GM12872 (cell line): ENCODE data around the gene DMD.
A peak's percentile ranks its signal among the peaks of the same experiment; 100 is the strongest.

Source experiments
- CTCF ChIP-seq: IDR thresholded peaks from 3 replicates; pipeline ENCODE4 v1.5.1; 2011; ENCODE audit warnings: low read depth, mild to moderate bottlenecking, low read length, moderate library complexity; ENCODE audit not compliant: insufficient read depth

DMD gene

GRCh38 chrX:31658360-31658759 is 1553.0 kb downstream of the DMD start:
- TF ChIP-seq CTCF, result peak; percentile 31; the same call in 2 of the 3 replicates

GRCh38 chrX:31656013-31656412 is 1555.3 kb downstream of the DMD start:
- no peak for TF ChIP-seq CTCF

- TF ChIP-seq CTCF, result no peak
These were observed 1557.9 kb downstream of the DMD start for GRCh38 chrX:31653422-31653821.

- TF ChIP-seq CTCF, result no peak
These were observed 1558.7 kb downstream of the DMD start for GRCh38 chrX:31652650-31653049.

GRCh38 chrX:31649201-31649600 is 1562.1 kb downstream of the DMD start:
- no peak for TF ChIP-seq CTCF

- TF ChIP-seq CTCF, result no peak
These were observed 1578.0 kb downstream of the DMD start for GRCh38 chrX:31633349-31633748.

- no peak for TF ChIP-seq CTCF
These were observed 1582.2 kb downstream of the DMD start for GRCh38 chrX:31629195-31629594.

- no peak for TF ChIP-seq CTCF
These were observed 1602.2 kb downstream of the DMD start for GRCh38 chrX:31609130-31609529.
